Mesothelial cell of epicardium (in vitro differentiated cells): ENCODE results near the gene CCNA2. TPM values are rescaled to one million over a fixed set of nuclear protein-coding genes. Genes with fewer than 3 reads are reported as not detected.

Experiments used
- DNase-seq, 2 experiments: peaks; one replicate each; pipeline ENCODE4 v3.0.0; 2021; ENCODE audit warnings: low spot score in 2 of 2; ENCODE audit not compliant: unreplicated experiment in 2 of 2
- H3K27ac Mint-ChIP-seq: 2 replicates; pipeline ENCODE4 v1.8.0; 2021; ENCODE audit warnings: mixed read lengths
- H3K27me3 Mint-ChIP-seq: 2 replicates; pipeline ENCODE4 v1.8.0; 2021; ENCODE audit warnings: low read depth, mixed read lengths
- H3K36me3 Mint-ChIP-seq: 2 replicates; pipeline ENCODE4 v1.8.0; 2021; ENCODE audit warnings: mixed read lengths
- H3K4me1 Mint-ChIP-seq: 2 replicates; pipeline ENCODE4 v1.8.0; 2021; ENCODE audit warnings: mixed read lengths
- H3K4me3 Mint-ChIP-seq: 2 replicates; pipeline ENCODE4 v1.8.0; 2021; ENCODE audit warnings: mild to moderate bottlenecking, moderate library complexity, mixed read lengths
- H3K9me3 Mint-ChIP-seq: 2 replicates; pipeline ENCODE4 v1.8.0; 2021; ENCODE audit warnings: mixed read lengths
- total RNA-seq: library from RNA; stranded (reverse); gene quantifications from 3 replicates; pipeline ENCODE4 v1.2.1, GENCODE V29; 2021
- TF ChIP-seq, protein P1 (sequence below): fragments of 200-600 bp; sonication (generic); IDR thresholded peaks from one replicate; pipeline ENCODE4 v1.5.0; 2021; ENCODE audit warnings: antibody characterized with exemption; ENCODE audit not compliant: unreplicated experiment

CCNA2 gene
- total RNA-seq, 1 donor from 2014 or later, result 18.7 TPM

GRCh38 chr4:121784975-121785374 lies 38.7 kb downstream of the CCNA2 start:
- Mint-ChIP-seq H3K4me1 (no peaks in the 10 kb centered on the region), H3K27ac (no peak overlapping the region), H3K4me3 (no peak overlapping the region), H3K27me3 (peaks cover 62% of the 10 kb centered on the region), H3K36me3 (no peaks in the 10 kb centered on the region), H3K9me3 (peaks cover 8% of the 10 kb centered on the region)
- no peak for DNase-seq
- TF ChIP-seq, protein P1, sequence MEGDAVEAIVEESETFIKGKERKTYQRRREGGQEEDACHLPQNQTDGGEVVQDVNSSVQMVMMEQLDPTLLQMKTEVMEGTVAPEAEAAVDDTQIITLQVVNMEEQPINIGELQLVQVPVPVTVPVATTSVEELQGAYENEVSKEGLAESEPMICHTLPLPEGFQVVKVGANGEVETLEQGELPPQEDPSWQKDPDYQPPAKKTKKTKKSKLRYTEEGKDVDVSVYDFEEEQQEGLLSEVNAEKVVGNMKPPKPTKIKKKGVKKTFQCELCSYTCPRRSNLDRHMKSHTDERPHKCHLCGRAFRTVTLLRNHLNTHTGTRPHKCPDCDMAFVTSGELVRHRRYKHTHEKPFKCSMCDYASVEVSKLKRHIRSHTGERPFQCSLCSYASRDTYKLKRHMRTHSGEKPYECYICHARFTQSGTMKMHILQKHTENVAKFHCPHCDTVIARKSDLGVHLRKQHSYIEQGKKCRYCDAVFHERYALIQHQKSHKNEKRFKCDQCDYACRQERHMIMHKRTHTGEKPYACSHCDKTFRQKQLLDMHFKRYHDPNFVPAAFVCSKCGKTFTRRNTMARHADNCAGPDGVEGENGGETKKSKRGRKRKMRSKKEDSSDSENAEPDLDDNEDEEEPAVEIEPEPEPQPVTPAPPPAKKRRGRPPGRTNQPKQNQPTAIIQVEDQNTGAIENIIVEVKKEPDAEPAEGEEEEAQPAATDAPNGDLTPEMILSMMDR, result no peak

- TF ChIP-seq, protein P1, result no peak
- H3K27ac Mint-ChIP-seq, result no peak overlapping the region
- H3K4me3 Mint-ChIP-seq, result no peak overlapping the region
- H3K9me3 Mint-ChIP-seq, result peaks cover 8% of the 10 kb centered on the region
- H3K4me1 Mint-ChIP-seq, result no peaks in the 10 kb centered on the region
- no peak for DNase-seq
- H3K27me3 Mint-ChIP-seq, result peaks cover 60% of the 10 kb centered on the region
- no peaks in the 10 kb centered on the region for H3K36me3 Mint-ChIP-seq
Measured at GRCh38 chr4:121784401-121784800, 39.3 kb downstream of the CCNA2 start.

GRCh38 chr4:121783210-121783609 lies 40.5 kb downstream of the CCNA2 start:
- H3K4me1 Mint-ChIP-seq, result no peaks in the 10 kb centered on the region
- H3K36me3 Mint-ChIP-seq, result no peaks in the 10 kb centered on the region
- DNase-seq, result no peak
- no peak overlapping the region for H3K27ac Mint-ChIP-seq
- H3K27me3 Mint-ChIP-seq, result peaks cover 55% of the 10 kb centered on the region
- H3K4me3 Mint-ChIP-seq, result no peak overlapping the region
- peaks cover 8% of the 10 kb centered on the region for H3K9me3 Mint-ChIP-seq
- TF ChIP-seq, protein P1, result no peak

DNA sequence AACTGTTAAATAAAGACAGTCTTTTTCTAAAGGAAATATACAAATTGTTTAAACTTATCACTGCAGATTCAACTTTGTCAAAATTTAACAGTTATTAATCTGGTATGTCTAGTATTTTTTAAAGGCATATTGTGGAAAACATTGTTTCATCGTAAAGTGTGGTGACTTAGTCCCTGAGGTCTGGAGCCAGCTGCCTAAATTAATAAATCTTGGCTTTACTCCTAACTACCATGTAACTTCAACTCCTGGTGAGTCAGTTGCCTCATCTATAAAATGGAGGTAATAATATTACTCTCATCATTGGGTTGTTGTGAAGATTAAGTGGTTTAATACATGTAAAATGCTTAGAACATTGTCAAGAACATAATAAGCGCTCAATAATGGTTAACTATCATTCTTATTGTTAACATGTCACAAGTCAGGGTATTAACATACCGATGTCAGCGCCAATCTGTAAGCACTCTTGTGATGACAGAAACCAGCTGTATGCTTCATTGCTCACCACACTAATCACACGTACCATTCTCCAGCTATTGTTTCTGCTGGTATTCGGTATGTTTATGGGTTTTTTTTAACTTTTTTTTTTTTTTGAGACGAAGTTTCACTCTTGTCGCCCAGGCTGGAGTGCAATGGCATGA lies 44.6 kb downstream of the CCNA2 start:
- H3K4me3 Mint-ChIP-seq, result no peak overlapping the region
- peaks cover 60% of the 10 kb centered on the region for H3K27me3 Mint-ChIP-seq
- DNase-seq, result no peak
- no peaks in the 10 kb centered on the region for H3K4me1 Mint-ChIP-seq
- TF ChIP-seq, protein P1, result no peak
- peaks cover 8% of the 10 kb centered on the region for H3K9me3 Mint-ChIP-seq
- no peaks in the 10 kb centered on the region for H3K36me3 Mint-ChIP-seq
- no peak overlapping the region for H3K27ac Mint-ChIP-seq

DNA sequence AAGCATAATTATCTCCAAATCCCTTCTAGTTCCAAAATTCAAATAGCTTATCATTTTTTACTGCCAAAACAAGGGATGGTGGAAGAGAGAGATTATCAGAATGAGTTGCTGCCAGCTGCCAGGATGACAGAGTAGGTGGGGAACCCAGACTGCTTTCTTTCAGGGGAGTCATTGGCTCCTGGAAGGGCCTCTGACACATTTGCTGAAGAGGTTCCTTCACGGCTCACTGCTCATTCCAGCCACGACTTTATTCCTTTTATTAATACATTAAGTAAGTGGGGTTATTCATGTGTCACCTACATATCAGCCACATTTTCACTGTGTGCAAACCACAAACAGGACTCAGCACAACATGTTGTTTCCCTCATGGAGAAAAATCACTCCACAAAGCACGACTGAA lies 46.1 kb downstream of the CCNA2 start:
- Mint-ChIP-seq H3K36me3 (no peaks in the 10 kb centered on the region), H3K27me3 (peaks cover 62% of the 10 kb centered on the region), H3K4me3 (no peak overlapping the region), H3K27ac (no peak overlapping the region), H3K4me1 (no peaks in the 10 kb centered on the region), H3K9me3 (no peaks in the 10 kb centered on the region)
- no peak for DNase-seq
- TF ChIP-seq, protein P1, result no peak
